GM12872 (cell line): ENCODE data around the gene ZDHHC17.

Experiments used
- TF ChIP-seq, protein P1 (sequence below): IDR thresholded peaks from 3 replicates; pipeline ENCODE4 v1.5.1; 2011; ENCODE audit warnings: low read depth, mild to moderate bottlenecking, low read length, moderate library complexity; ENCODE audit not compliant: insufficient read depth

The ZDHHC17 gene

DNA sequence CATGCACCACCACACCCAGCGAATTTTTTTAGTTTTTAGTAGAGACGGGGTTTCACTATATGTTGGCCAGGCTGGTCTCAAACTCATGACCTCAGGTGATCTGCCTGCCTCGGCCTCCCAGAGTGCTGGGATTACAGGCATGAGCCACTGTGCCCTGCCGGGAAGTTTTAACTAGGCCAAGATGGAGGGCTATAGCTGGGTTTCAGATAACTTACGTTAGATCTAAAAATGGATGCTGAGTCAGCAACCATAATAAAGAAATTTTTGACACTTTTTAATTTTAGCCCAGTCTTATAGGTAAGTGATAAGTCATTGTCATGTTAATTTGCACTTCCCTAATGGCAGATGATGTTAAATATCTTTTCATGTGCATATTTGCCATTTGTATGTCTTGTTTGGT, 14.4 kb downstream of the ZDHHC17 start:
- TF ChIP-seq, protein P1, sequence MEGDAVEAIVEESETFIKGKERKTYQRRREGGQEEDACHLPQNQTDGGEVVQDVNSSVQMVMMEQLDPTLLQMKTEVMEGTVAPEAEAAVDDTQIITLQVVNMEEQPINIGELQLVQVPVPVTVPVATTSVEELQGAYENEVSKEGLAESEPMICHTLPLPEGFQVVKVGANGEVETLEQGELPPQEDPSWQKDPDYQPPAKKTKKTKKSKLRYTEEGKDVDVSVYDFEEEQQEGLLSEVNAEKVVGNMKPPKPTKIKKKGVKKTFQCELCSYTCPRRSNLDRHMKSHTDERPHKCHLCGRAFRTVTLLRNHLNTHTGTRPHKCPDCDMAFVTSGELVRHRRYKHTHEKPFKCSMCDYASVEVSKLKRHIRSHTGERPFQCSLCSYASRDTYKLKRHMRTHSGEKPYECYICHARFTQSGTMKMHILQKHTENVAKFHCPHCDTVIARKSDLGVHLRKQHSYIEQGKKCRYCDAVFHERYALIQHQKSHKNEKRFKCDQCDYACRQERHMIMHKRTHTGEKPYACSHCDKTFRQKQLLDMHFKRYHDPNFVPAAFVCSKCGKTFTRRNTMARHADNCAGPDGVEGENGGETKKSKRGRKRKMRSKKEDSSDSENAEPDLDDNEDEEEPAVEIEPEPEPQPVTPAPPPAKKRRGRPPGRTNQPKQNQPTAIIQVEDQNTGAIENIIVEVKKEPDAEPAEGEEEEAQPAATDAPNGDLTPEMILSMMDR, result no peak

DNA sequence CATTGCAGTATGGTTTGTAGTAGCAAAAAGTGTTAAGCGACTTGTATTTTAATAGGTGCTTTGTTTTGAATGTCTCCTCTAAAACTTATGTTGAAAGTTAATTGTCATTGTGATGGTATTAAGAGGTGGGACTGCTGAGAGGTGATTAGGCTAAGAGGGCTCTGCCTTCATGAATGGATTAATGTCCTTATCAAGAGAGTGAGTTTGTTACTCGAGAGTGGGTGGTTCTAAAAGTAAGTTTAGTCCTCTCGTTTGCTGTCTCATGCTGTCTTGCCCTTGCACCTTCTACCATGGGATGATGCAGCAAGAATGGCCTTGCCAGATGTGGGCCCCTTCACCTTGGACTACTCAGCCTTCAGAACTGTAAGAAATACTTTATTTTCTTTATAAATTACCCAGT, 17.4 kb downstream of the ZDHHC17 start:
- TF ChIP-seq, protein P1, result no peak

DNA sequence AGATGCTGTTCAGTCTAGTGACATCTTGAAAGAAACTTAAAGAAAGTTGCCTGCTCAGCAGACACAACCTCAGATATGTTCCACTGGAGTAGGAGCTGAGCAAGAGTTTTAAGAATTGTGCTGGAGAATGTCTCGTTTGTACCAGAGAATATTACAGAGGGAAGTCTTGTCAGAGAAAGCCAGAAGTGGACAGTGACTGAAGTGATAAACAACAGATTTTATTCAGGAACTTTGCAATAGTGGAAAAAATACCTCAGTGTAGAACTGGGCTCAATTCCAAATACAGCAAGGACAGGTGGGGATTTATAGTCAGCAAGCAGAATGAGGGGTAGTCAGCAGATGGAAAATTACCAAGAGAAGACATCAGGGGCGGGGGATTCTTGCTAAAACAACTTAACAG, 18.6 kb downstream of the ZDHHC17 start:
- TF ChIP-seq, protein P1, result no peak

DNA sequence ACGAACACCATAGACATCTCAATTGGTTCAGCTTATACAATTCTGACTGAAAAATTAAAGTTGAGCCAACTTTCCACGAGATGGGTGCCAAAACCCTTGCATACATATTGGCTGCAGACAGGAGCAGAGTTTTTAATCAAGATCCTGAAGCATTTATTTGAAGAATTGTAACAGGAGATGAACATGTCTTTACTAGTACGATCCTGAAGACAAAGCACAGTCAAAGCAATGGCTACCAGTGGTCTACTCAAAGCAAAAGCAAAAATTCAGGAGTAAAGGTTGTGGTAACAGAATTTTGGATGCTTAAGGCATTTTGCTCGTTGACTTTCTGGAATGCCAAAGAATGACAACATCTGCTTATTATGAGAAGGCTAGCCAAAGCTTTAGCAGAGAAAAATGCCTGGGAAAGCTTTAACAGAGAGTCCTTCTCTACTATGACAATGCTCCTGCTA, 20.7 kb downstream of the ZDHHC17 start:
- TF ChIP-seq, protein P1, result no peak

DNA sequence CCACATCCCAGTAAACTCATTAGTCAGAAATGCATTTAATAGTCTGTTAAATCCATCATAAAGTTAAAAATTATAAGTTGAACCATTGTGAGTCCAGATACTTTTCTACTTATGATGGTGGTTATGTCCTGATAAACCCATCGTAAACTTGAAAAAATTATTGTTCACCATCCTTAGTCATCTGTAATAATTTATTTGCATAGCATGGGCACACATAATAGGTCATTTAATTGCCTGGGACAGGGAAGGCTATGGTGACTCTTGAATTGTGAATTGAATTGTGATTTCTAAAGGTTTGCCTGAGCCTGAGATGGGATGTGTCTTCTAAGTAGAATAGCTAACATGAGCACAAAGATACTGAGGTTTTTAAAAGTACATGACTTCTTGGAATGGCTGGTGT, 21.5 kb downstream of the ZDHHC17 start:
- TF ChIP-seq, protein P1, result no peak

DNA sequence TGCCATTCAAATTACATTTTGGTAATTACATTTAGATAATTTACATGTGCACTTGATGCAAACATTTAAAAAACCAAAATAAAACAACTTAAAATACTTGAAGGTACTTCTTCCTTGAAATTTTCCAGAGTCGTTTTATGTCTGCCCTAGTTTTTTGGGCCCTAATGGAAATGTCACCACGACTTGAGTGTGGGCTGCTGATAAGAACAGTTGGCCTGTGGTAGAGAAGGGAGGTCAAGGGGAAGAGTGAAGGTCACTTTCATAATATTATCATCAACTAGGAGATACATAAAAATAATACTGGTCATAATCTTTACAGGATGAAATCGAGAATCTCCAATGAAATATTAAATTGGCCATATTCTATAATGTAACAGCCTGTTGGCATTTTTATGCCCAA, 23.1 kb downstream of the ZDHHC17 start:
- TF ChIP-seq, protein P1, result no peak

DNA sequence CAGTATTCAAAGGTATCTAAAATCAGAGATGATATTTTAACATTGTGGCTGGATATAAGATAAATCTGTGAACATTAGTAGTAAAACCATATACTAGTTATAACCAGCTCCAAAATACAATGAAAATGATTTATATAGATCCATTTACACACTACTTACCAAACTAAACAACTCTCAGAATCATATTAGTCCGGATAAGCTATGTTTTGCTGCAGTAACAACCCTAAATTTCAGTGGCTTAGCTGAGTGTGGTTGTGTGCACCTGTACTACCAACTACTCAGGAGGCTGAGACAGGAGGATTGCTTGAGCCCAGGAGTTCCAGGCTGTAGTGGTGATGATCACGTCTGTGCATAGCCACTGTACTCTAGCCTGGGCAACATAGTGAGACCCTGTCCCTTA, 23.8 kb downstream of the ZDHHC17 start:
- TF ChIP-seq, protein P1, result no peak
